Esophagus squamous epithelium (tissue), 4 donors: Measurements from ENCODE around the gene PSAPL1.

ENCODE experiments used
- POLR2A ChIP-seq, 4 donors: fragments of 450-650 bp; IDR thresholded peaks; one replicate each; pipeline ENCODE4 v1.6.1; 2017; ENCODE audit warnings: antibody characterized with exemption in 4 of 4, mild to moderate bottlenecking in 4 of 4, moderate library complexity in 3 of 4
- TF ChIP-seq, protein P1 (sequence below), 6 experiments: fragments of 450-650 bp in 4 of 6; fragments of 200-600 bp in 2 of 6; sonication (generic) in 2 of 6; IDR thresholded peaks; one replicate each; pipeline ENCODE4 v1.5.1; 2016 to 2019; ENCODE audit warnings: antibody characterized with exemption in 6 of 6, mild to moderate bottlenecking in 4 of 6, moderate library complexity in 4 of 6

DNA sequence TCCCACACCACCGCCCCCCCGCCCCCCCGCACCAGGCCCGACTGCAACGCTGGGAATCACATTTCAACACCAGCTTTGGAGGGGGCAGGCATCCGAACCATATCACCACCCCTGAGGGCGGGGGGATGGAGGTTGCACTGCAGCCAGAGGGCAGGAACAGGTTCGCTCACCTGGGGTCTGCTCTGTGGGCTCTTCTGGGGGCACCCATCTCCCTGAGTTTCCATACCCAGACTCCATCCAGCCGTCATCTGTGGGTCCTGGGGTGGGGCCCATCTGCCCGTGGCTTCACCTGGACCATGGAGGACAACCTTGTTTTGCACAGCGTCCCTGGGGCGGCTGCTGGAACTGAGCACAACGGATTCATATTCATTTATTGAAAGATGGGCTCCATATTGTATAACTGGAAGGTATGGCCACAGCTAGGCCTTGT is 6.9 kb downstream of the PSAPL1 start:
- TF ChIP-seq, protein P1, sequence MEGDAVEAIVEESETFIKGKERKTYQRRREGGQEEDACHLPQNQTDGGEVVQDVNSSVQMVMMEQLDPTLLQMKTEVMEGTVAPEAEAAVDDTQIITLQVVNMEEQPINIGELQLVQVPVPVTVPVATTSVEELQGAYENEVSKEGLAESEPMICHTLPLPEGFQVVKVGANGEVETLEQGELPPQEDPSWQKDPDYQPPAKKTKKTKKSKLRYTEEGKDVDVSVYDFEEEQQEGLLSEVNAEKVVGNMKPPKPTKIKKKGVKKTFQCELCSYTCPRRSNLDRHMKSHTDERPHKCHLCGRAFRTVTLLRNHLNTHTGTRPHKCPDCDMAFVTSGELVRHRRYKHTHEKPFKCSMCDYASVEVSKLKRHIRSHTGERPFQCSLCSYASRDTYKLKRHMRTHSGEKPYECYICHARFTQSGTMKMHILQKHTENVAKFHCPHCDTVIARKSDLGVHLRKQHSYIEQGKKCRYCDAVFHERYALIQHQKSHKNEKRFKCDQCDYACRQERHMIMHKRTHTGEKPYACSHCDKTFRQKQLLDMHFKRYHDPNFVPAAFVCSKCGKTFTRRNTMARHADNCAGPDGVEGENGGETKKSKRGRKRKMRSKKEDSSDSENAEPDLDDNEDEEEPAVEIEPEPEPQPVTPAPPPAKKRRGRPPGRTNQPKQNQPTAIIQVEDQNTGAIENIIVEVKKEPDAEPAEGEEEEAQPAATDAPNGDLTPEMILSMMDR (IDR thresholded peaks at IDR 0.05) = no peak
- no peak for TF ChIP-seq POLR2A (IDR thresholded peaks at IDR 0.05)
